HG02884 (cell line): Measurements from ENCODE around the gene FKBP1C.
"Not testable (repeated sequence)": the region's sequence is repeated elsewhere in the genome, so short reads cannot be mapped to it uniquely, and the experiment has no call there.

Experiments
- ATAC-seq: cut with Tn5 transposase; IDR thresholded peaks from one replicate; pipeline ENCODE4 v1.9.1; 2021; ENCODE audit warnings: mild to moderate bottlenecking, moderate library complexity; ENCODE audit not compliant: unreplicated experiment

The FKBP1C gene

DNA sequence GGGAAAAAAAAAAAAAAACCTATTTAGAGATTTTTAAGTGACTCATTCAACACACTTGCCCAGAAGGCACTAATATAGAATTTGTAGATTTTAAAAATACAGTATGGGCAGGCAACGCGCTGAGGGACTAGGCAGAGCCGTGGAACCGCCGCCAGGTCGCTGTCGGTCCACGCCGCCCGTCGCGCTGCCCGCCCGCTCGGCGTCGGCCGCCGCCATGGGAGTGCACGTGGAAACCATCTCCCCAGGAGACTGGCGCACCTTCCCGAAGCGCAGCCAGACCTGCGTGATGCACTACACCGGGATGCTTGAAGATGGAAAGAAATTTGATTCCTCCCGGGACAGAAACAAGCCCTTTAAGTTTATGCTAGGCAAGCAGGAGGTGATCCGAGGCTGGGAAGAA, at the start of gene FKBP1C:
Gene FKBP1C (plus strand): TSS at position 127 of the 400 bp plus-strand sequence.
- not testable (repeated sequence) for ATAC-seq

DNA sequence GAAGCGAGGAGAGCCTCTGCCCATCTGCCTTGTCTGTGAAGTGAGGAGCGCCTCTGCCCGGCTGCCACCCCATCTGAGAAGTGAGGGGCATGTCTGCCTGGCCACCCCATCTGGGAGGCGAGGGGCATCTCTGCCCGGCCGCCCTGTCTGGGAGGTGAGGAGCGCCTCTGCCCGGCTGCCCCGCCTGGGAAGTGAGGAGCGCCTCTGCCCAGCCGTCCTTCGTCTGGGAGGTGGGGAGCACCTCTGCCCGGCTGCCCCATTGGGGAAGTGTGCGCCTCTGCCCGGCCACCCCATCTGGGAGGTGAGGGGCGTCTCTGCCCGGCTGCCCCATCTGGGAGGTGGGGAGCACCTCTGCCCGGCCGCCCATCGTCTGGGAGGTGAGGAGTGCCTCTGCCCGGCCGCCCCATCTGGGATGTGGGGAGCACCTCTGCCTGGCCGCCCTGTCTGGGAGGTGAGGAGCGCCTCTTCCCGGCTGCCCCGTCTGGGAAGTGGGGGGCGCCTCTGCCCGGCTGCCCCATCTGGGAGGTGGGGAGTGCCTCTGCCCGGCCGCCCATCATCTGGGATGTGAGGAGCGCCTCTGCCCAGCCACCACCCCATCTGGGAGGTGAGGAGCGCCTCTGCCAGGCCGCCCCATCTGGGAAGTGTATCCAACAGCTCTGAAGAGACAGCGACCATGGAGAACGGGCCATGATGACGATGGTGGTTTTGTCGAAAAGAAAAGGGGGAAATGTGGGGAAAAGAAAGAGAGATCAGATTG, 47.0 kb upstream of the FKBP1C start:
- ATAC-seq = not testable (repeated sequence)

DNA sequence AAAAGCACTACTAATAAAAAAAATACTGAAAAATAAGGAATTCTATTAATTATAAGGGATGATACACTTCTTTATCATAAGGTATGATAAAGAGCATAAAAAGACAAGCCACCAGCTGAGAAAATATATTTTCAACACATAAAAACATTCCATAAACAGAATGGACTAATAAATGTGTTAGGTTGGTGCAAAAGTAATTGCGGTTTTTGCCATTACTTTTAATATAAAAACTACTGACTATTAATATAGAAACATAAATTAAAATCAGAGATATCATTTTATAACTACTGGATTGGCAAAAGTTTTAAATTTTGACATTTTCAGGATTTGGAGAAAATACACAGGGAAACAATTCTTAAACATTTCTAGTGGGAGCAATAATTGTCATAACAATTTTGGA, 37.1 kb upstream of the FKBP1C start:
- no peak for ATAC-seq

DNA sequence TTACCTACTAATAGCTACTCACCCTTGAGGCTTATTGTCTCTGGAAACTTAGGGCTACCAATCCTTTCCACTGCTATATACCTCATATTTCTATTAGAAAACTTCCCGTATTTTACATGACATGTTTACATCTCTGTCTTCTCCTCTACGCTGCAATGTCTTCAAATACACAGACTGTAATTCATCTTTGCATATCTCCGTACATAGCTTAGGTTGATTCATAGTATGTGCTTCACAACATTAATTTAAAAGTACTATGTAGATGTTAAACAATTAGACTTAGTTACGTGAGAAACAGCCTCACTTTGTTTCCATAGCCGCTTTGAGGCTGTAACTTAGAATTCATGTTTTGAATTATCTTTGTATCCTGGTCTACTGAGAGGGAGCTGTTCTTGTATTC, 35.1 kb upstream of the FKBP1C start:
- no peak for ATAC-seq

DNA sequence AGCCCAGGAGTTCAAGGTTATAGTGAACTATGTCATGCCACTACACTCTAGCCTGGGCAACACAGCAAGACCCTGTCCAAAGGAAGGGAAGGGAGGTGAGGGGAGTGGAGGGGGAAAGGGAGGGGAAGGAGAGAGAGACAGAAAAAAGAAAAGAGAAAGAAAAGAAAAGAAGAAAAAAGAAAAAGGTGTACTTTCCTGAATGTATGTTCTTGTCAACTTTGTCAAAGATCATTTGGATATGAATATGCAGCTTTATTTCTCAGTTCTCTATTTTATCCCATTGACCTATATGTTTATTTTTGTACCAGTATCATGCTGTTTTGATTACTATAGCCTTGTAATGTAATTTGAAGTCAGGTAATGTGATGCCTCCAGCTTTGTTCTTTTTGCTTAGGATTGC, 30.9 kb upstream of the FKBP1C start:
- ATAC-seq = no peak

DNA sequence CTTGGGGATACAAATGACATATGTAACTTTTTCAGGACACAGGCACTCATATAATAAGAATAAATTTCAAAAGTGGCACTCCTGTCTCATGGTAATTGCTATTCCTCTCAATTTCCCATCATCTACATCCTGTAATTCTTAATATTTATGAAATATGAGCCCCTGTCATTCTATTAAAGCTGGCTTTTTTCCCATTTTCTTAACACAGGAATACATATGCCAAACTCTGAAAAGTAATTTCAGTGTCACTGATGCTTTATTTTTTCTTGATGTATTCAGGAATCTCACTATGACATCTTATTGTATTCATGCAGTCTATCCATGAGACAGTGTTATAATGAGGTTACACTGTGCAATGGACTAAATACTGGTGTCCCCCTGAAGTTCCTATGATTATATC, 24.3 kb upstream of the FKBP1C start:
- no peak for ATAC-seq

DNA sequence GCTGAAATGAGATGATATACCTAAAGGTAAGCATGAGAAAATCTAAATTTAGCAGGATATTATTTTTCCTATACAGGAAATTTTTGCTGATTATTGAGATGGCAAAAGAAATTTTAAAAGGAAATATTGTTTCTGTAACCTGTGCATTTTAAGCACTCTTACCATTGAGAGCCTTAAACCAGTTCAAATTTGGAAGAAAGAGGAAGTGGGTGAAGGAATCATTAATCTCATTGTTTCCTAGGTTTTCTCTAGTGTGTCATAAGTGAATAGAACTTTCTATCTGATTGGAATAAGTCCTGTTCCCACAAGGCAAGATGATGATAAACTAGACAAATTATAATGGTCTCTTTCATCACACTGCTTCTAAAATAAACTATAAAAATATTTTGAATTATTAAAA, 22.4 kb upstream of the FKBP1C start:
- no peak for ATAC-seq

DNA sequence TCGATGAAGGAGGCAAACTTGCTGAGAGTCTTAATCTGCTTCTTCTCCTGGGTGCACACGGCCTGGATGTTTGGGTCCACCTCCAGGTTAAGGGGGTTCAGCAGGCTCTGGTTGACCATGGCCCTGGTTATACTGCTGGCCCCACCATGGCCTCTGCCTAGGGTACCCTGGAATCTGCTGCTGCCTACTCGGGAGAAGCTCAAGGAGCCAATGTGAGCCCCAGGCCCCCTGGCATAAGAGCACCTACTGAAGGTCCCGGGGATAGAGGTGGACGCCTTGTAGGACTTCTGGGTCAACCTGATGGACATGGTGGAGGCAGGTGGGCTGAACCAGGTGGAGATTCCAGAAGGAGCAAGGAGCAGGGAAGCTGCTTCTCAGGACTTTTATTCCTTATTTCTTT, 17.9 kb upstream of the FKBP1C start:
- no peak for ATAC-seq

DNA sequence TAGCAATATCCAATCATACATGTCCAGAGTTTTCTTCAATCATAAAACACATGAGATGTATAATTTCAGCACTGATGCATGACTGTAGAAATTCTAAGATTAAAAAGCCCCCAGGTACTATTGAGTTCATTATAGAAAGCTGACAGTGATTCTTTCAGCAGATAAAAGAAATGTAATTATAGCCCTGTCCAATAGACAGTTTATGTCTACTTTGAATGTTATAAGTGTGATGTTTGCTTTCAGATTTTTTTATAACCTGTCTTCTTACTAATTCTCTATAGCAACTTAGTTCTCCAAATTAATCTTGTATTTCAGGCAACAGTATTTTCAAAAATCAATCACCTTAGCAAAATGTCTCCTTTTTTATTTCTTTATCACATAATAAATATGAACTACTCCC, 13.5 kb upstream of the FKBP1C start:
- no peak for ATAC-seq

DNA sequence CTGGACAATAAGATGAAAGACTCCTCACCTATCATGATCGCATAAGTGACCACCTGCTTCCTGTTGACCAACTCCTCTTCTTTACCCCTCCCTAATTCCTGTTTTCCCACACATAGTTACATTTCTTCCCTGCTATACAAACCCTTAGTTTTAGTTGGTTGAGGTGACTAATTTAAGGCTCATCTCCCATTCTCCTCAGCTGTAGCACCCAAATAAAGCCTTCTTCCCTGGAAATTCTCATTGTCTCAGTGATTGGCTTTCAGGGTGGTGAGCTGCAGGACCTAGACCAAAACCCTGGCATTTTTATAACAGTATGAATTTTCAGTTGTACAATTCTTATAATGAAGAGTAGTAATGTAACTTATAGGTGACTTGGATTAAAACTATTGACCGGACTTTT, 2.1 kb downstream of the FKBP1C start:
- no peak for ATAC-seq

DNA sequence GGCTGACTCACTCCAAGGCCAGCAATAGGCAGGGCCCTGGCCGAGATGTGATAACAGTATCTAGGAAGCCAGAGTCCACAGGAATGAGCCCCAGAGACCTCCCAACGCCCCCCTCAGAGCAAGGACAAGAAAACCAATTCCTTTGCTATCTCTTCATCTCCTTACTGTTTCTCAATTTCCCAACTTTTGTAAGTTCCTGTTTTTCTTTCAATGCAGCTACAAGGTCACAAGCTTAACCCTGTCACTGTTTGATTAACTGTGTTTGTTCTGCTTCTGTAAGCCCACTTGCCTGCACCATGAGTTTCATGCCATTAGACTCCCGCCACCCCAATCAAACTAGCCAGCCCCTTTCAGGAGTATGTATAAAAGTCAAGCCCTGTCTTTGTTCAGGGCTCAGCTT, 3.5 kb downstream of the FKBP1C start:
- no peak for ATAC-seq

DNA sequence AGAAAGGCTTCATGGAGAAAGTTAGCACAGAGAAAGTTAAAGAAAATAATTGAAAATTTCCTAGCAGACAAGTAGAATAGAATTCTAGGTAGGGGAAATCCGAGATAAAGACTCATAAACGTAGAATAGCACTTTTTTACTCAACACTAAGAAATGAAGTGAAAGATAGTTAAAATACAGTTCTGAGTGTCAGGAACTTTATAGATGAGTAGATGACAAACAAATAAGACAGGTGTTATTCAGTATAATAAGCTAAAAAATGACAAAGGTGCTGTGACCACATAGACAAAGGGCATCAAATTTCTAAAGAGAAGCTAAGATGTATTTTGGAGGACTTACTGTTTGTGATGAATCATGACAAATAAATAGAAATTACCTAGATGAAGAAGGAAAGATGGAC, 12.9 kb downstream of the FKBP1C start:
- no peak for ATAC-seq

DNA sequence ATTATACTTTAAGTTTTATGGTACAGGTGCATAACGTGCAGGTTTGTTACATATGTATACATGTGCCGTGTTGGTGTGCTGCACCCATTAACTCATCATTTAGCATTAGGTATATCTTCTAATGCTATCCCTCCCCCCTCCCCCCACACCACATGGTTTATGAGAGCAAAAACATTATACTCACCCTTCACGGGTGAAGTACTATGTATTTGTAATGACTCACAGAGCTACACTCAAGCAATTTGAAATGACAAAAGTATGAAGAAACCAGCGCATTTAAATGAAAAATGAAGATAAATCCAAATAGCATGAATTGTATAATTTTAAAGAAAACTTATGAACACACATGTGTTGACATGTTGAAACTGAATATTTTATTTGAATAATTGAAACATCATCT, 14.7 kb downstream of the FKBP1C start:
- ATAC-seq = not testable (repeated sequence)

DNA sequence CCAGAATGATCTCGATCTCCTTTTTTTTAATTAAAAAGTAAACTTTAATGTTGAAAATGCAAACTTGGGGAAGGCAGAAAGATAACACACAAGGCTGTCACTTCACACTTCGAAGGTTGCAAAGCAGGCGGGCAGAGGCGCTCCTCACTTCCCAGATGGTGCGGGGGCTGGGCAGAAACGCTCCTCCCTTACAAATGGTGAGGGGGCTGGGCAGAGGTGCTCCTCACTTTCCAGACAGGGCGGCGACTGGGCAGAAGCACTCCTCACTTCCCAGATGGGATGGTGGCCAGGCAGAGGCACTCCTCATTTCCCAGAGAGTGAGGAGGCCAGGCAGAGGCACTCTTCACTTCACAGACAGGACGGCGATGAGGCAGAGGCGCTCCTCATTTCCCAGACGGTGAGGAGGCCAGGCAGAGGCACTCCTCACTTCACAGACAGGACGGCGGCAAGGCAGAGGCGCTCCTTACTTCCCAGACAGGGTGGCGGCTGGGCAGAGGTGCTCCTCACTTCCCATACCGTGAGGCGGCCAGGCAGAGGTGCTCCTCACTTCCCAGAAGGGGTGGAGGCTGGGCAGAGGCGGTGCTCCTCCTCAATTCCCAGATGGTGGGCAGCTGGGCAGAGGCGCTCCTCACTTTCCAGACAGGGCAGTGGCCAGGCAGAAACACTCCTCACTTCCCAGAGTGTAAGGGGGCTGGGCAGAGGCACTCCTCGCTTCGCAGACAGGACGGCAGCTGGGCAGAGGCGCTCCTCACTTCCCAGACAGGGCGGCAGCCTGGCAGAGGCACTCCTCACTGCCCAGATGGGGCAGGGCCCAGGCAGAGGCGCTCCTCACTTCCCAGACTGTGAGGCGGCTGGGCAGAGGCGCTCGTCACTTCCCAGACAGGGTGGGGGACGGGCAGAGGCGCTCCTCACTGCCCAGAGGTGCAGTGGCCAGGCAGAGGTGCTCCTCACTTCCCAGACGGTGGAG, 16.9 kb downstream of the FKBP1C start:
- not testable (repeated sequence) for ATAC-seq

DNA sequence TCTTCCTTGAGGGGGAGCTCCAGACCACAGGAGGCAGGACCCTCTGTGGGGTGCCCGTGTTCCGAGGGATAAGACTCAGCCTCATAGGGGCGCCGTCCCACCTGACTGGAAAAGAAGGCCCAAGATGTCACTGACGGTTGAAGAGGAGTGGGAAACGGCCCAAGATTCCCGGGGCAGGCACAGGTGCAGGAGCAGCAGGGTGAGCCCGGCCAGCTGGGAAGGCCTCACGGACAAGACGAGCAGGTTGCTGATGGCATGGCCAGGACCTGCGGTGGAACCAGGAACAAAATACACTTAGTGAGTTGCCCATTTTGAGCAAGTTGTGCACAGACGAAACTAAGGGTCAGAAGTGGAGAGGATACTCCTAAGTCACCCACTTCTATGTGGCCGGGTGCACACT, 18.8 kb downstream of the FKBP1C start:
- ATAC-seq = not testable (repeated sequence)

DNA sequence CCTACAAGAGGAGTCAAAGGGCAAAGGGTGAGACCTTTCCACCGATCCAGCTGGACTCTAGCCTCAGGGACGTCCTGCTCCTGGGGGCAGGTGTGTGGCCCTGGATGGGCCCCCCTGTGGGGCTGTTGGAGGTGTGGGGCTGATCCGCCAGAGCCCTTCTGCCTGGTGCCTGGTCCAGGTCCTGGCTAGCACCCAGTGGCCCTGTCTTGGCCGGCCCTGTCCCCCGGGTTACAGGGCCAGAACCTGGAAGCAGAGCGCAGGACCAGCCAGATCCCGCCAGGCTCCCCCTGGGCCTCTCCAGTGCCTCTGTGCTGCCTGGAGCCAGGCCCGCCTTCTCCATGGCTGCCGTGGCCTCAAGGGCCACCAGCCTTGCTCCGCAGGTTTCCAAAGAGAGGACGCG, 19.2 kb downstream of the FKBP1C start:
- ATAC-seq = not testable (repeated sequence)

DNA sequence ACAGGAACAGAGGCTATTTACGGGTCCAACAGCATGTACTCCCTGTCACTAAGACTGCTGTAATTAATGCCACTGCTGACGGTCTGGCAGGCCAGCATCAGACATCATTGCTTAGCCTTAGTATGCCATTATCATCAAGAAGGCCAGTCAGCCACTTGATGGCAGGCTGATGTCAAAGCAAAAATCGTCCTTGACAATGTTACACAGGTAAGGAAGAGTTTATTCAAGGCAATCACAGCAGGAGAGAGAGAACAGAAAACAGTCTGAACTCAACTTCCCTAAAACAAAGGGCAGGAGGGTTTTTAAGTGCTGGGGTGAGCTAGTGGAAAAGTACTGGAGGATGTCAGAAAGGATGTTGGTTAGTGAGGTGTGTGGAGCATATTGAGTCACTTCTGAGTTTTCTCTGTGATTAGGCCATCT, 25.1 kb downstream of the FKBP1C start:
- ATAC-seq = no peak

DNA sequence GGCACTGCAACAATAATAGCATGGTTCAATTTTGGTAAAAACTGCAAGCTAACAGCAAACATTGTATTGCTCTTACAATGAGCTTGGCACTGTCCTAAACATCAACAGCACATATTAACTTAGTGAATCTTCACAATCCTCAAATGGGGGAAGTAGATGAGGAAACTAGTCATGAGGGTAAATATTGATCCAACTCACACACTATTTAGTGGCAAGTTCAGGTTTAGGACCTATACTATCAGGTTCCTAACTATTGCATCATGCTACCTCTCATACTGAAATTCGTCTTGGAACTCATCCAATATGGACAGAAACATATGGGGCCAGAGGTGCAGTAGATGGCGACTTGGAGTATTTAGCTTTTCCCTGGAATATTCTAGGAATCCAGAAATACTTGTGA, 34.2 kb downstream of the FKBP1C start:
- peak; percentile 5 for ATAC-seq

DNA sequence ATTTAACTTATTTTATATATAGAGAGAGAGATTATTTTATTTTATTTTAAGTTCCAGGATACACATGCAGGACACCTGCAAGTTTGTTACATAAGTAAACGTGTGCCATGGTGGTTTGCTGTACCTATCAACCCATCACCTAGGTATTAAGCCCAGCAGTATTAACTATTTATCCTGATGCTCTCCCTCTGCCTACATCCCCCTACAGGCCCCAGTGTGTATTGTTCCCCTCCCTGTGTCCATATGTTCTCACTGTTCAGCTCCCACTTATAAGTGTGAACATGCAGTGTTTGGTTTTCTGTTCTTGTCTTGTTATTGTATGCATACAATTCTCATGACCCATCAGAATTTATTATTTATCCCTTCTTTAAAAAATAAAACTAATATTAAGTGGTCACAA, 34.6 kb downstream of the FKBP1C start:
- peak; percentile 48 for ATAC-seq

DNA sequence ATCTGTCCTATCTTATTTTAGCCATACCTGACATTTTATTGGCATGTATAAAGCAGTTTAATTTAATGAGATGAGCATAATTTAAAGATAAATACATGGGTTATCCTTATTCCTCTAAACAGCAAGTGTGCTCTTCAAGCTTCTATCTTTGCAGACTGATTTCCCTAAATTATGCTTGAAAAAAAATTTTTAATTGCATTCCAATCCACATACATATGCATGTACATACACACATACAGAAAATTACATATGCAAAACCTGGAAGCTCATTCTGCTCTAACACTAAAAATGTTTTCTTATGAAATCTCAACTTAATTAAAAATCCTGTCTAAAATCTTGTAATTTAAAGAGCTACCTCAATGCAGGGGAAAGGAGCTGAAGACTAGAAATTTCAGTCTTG, 35.3 kb downstream of the FKBP1C start:
- ATAC-seq = no peak

DNA sequence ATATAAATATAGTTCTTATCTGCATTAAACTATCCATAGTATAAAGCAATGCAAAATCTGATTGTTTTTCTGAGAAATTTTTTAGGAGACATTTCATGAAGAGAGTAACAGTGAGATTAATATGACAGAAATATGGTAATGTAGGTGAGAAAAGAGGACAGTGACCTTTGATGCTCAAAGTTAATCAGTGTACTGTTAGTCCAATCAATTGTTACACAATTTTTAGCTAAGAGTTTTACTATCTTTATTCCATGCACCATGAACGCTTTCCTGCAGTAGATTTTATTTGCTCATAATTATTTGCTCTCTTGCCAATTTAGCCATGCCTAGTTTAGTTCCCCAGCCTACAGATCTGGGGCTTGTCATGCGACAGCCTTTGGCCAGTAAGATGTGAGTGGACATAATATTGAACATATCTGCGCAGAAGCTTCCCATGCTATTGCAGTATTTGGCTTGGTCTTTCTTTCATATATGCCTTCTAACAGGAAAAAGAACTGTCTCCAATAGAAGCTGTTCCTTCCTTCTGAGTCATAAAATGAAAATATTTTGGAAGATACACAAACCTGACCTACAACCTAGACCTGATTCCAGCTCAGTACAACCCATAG, 38.7 kb downstream of the FKBP1C start:
- ATAC-seq = no peak

DNA sequence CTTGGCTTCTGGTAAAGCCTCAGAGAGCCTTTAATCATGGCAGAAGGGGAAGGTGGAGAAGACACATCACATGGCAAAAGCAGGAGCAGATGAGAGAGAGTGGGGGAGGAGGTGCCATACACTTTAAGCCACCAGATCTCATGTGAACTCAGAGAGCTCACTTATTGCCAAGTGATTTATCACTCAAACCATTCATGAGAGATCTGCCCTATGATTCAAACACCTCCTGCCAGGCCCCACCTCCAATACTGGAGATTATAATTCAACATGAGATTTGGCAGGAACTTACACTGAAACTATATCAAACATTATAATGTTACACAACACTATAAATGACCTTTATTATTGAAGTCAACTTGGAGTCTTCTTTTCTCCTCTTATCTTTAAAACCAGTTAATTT, 47.9 kb downstream of the FKBP1C start:
- no peak for ATAC-seq
